ENCODE data around the gene SEPTIN7. TPM values are rescaled to one million over a fixed set of nuclear protein-coding genes. Genes with fewer than 3 reads are reported as not detected.

SEPTIN7 gene
- total RNA-seq, 1 experiment from 2014 or later: 295 TPM

GRCh38 chr7:35780070-35780469, 20.8 kb upstream of the SEPTIN7 start:
- intact Hi-C loops (cut with micrococcal nuclease; ENCODE audit: unreplicated experiment): no loop called here
- Histone ChIP-seq H3K4me3 (ENCODE audit: low read depth, low read length, poor library complexity, severe bottlenecking) (no peak overlapping the region), H3K4me1 (ENCODE audit: insufficient read depth, low read length, poor library complexity, severe bottlenecking) (no peaks in the 10 kb centered on the region), H3K27me3 (replicated peaks; ENCODE audit: insufficient read depth, low read depth, low read length, poor library complexity) (no peaks in the 10 kb centered on the region), H3K9me3 (ENCODE audit: low read depth, low read length, poor library complexity, severe bottlenecking) (no peaks in the 10 kb centered on the region), H3K36me3 (ENCODE audit: insufficient read depth, low read length, poor library complexity, severe bottlenecking) (no peaks in the 10 kb centered on the region), H3K27ac (ENCODE audit: low read depth, low read length, poor library complexity, severe bottlenecking) (no peak overlapping the region)
- ChIA-PET CTCF (no interaction called here), POLR2A (ENCODE audit: low non-redundant PET) (no interaction called here)
- BruUV-seq (replicated peaks): no TSS peak
- no peak for TF ChIP-seq EZH2 (IDR thresholded peaks at IDR 0.05; ENCODE audit: borderline replicate concordance, low read depth, low read length, poor library complexity, severe bottlenecking)
- TF ChIP-seq, protein P1, sequence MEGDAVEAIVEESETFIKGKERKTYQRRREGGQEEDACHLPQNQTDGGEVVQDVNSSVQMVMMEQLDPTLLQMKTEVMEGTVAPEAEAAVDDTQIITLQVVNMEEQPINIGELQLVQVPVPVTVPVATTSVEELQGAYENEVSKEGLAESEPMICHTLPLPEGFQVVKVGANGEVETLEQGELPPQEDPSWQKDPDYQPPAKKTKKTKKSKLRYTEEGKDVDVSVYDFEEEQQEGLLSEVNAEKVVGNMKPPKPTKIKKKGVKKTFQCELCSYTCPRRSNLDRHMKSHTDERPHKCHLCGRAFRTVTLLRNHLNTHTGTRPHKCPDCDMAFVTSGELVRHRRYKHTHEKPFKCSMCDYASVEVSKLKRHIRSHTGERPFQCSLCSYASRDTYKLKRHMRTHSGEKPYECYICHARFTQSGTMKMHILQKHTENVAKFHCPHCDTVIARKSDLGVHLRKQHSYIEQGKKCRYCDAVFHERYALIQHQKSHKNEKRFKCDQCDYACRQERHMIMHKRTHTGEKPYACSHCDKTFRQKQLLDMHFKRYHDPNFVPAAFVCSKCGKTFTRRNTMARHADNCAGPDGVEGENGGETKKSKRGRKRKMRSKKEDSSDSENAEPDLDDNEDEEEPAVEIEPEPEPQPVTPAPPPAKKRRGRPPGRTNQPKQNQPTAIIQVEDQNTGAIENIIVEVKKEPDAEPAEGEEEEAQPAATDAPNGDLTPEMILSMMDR (conservative IDR thresholded peaks at IDR 0.05; ENCODE audit: low read depth, low read length): no peak
- DNase-seq (ENCODE audit: low spot score): no peak

DNA sequence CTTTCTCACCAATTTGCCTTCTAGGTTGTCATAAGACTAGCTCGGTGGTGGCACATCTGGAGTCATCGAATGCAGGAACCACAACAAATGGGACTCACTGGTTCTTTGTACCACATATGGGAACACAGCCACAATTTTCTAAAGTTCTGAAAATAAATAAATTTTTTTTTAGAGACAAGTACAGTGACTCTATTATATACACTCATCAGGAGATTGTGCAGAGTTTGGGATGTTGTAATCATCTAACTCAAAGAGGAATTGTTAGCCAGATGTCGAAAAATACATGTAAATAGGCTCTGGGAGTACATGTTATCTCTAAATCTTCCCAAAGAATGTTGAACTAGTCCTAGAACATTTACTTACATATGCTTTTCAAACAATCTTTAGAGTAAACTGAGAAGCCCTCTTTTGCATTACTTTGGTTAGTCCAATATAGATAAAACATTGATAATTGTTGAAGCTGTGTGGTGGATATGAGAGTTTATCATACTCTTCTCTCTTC, 19.6 kb upstream of the SEPTIN7 start:
- BruUV-seq (replicated peaks): no TSS peak
- Histone ChIP-seq H3K4me3 (ENCODE audit: low read depth, low read length, poor library complexity, severe bottlenecking) (no peak overlapping the region), H3K27me3 (replicated peaks; ENCODE audit: insufficient read depth, low read depth, low read length, poor library complexity) (no peaks in the 10 kb centered on the region), H3K27ac (ENCODE audit: low read depth, low read length, poor library complexity, severe bottlenecking) (no peak overlapping the region), H3K9me3 (ENCODE audit: low read depth, low read length, poor library complexity, severe bottlenecking) (no peaks in the 10 kb centered on the region), H3K36me3 (ENCODE audit: insufficient read depth, low read length, poor library complexity, severe bottlenecking) (no peaks in the 10 kb centered on the region), H3K4me1 (ENCODE audit: insufficient read depth, low read length, poor library complexity, severe bottlenecking) (no peaks in the 10 kb centered on the region)
- DNase-seq (ENCODE audit: low spot score): no peak
- no peak for TF ChIP-seq EZH2 (IDR thresholded peaks at IDR 0.05; ENCODE audit: borderline replicate concordance, low read depth, low read length, poor library complexity, severe bottlenecking)
- TF ChIP-seq, protein P1 (conservative IDR thresholded peaks at IDR 0.05; ENCODE audit: low read depth, low read length): no peak
- CTCF ChIA-PET: no interaction called here
- intact Hi-C loops (cut with micrococcal nuclease; ENCODE audit: unreplicated experiment): no loop called here
- POLR2A ChIA-PET (ENCODE audit: low non-redundant PET): interaction anchor here (0.5 kb wide), 1 partner anchor 19 kb away, joined by 3 read pairs; no protein-coding TSS in a partner anchor

DNA sequence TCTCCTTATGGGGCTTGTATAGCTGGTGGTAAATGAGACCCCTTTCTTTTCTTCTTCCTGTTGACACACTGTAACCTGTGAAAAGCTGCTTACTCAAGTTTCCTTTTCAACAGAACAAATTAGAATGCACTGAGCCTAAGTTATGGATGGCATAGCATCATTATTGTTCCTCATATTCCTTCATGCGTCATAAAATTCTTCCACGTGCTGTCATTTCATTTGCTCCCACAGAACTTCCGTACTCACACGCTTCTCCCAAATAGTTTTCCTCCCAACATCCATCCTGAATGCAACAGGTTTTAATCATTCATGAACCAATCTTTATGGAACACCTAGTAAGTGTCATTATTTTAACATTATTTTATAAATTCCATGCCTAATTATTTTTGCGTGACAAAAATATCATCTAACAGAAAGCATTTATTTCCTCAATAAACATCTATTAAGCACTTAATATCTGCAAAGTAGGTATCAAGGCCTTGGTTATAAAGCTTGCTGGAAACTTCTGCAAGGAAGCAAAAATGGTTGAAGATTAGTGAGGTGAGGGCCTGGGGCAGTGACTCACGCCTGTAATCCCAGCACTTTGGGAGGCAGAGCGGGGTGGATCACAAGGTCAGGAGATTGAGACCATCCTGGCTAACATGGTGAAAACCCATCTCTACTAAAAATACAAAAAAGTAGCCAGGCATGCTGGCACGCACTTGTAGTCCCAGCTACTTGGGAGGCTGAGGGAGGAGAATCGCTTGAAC, 18.9 kb upstream of the SEPTIN7 start:
- TF ChIP-seq EZH2 (IDR thresholded peaks at IDR 0.05; ENCODE audit: borderline replicate concordance, low read depth, low read length, poor library complexity, severe bottlenecking): no peak
- TF ChIP-seq, protein P1 (conservative IDR thresholded peaks at IDR 0.05; ENCODE audit: low read depth, low read length): no peak
- Histone ChIP-seq H3K27me3 (replicated peaks; ENCODE audit: insufficient read depth, low read depth, low read length, poor library complexity) (no peaks in the 10 kb centered on the region), H3K4me3 (ENCODE audit: low read depth, low read length, poor library complexity, severe bottlenecking) (no peak overlapping the region), H3K27ac (ENCODE audit: low read depth, low read length, poor library complexity, severe bottlenecking) (no peak overlapping the region), H3K4me1 (ENCODE audit: insufficient read depth, low read length, poor library complexity, severe bottlenecking) (no peaks in the 10 kb centered on the region), H3K36me3 (ENCODE audit: insufficient read depth, low read length, poor library complexity, severe bottlenecking) (no peaks in the 10 kb centered on the region), H3K9me3 (ENCODE audit: low read depth, low read length, poor library complexity, severe bottlenecking) (no peaks in the 10 kb centered on the region)
- DNase-seq (ENCODE audit: low spot score): no peak
- CTCF ChIA-PET: no interaction called here
- intact Hi-C loops (cut with micrococcal nuclease; ENCODE audit: unreplicated experiment): no loop called here
- no TSS peak for BruUV-seq (replicated peaks)
- POLR2A ChIA-PET (ENCODE audit: low non-redundant PET): no interaction called here

Measured in A673 (cell line).